ENCODE measurements around the gene MLLT6.

Gene MLLT6

GRCh38 chr17:38660097-38661025 lies 44.7 kb upstream of the MLLT6 start:
- no peak for DNase-seq (ENCODE audit: low read depth)
- H3K4me3 ChIP-seq (ENCODE audit: low read depth, low read length) = no peak overlapping the region
- no peak for TF ChIP-seq CTCF (IDR thresholded peaks at IDR 0.05; ENCODE audit: low read depth, low read length, missing control alignments)
- in situ Hi-C loops (cut with HindIII; ENCODE audit: low sequenced_read_pairs) = no loop called here

GRCh38 chr17:38663125-38663751 lies 41.8 kb upstream of the MLLT6 start:
- peak; percentile 82 for TF ChIP-seq CTCF (IDR thresholded peaks at IDR 0.05; ENCODE audit: low read depth, low read length, missing control alignments)
- no peak for DNase-seq (ENCODE audit: low read depth)
- H3K4me3 ChIP-seq (ENCODE audit: low read depth, low read length) = no peak overlapping the region
- in situ Hi-C loops (cut with HindIII; ENCODE audit: low sequenced_read_pairs) = no loop called here

GRCh38 chr17:38663964-38664644 lies 41.0 kb upstream of the MLLT6 start:
- no peak for TF ChIP-seq CTCF (IDR thresholded peaks at IDR 0.05; ENCODE audit: low read depth, low read length, missing control alignments)
- no peak for DNase-seq (ENCODE audit: low read depth)
- in situ Hi-C loops (cut with HindIII; ENCODE audit: low sequenced_read_pairs) = no loop called here
- no peak overlapping the region for H3K4me3 ChIP-seq (ENCODE audit: low read depth, low read length)

- DNase-seq (ENCODE audit: low read depth) = peak; percentile 47
- no peak overlapping the region for H3K4me3 ChIP-seq (ENCODE audit: low read depth, low read length)
- peak; percentile 100 for TF ChIP-seq CTCF (IDR thresholded peaks at IDR 0.05; ENCODE audit: low read depth, low read length, missing control alignments)
- in situ Hi-C loops (cut with HindIII; ENCODE audit: low sequenced_read_pairs) = loop anchor here (5.0 kb wide), 1 partner anchor 50 kb away; no protein-coding TSS in a partner anchor
These were observed 37.8 kb upstream of the MLLT6 start for GRCh38 chr17:38667099-38667786.

GRCh38 chr17:38667787-38668122 lies 37.3 kb upstream of the MLLT6 start:
- no peak for TF ChIP-seq CTCF (IDR thresholded peaks at IDR 0.05; ENCODE audit: low read depth, low read length, missing control alignments)
- no peak for DNase-seq (ENCODE audit: low read depth)
- H3K4me3 ChIP-seq (ENCODE audit: low read depth, low read length) = no peak overlapping the region
- in situ Hi-C loops (cut with HindIII; ENCODE audit: low sequenced_read_pairs) = loop anchor here (5.0 kb wide), 1 partner anchor 50 kb away; no protein-coding TSS in a partner anchor

- in situ Hi-C loops (cut with HindIII; ENCODE audit: low sequenced_read_pairs) = loop anchor here (5.0 kb wide), 1 partner anchor 52 kb away; no protein-coding TSS in a partner anchor
- DNase-seq (ENCODE audit: low read depth) = no peak
These were observed 35.6 kb upstream of the MLLT6 start for GRCh38 chr17:38669520-38669919.

More at GRCh38 chr17:38669520-38669919, 35.6 kb upstream of the MLLT6 start:
- no peak overlapping the region for H3K4me3 ChIP-seq (ENCODE audit: low read depth, low read length)
- no peak for TF ChIP-seq CTCF (IDR thresholded peaks at IDR 0.05; ENCODE audit: low read depth, low read length, missing control alignments)

Measured in astrocyte of the cerebellum (primary cell).